WTC11 (cell line): ENCODE measurements around the gene HDAC1. TPM values are rescaled to one million over a fixed set of nuclear protein-coding genes. Genes with fewer than 3 reads are reported as not detected.

Source experiments
- ATAC-seq: fragments of 200-7000 bp; cut with Tn5 transposase; 2 replicates; pipeline ENCODE4 v1.10.0; 2021; ENCODE audit warnings: mild to moderate bottlenecking, moderate library complexity
- CTCF ChIA-PET: fragments of 300-600 bp; sonication (Branson Sonifier 250); formaldehyde crosslinking; loops from one replicate; lab custom pipeline; 2021; ENCODE audit warnings: antibody characterized with exemption; lab: Charles Lee
- POLR2A ChIA-PET: fragments of 350-600 bp; sonication (Branson Sonifier 250); formaldehyde crosslinking; loops from one replicate; lab custom pipeline; 2021; ENCODE audit warnings: antibody characterized with exemption; lab: Charles Lee
- DNase-seq: peaks from one replicate; pipeline ENCODE4 v3.0.0; 2021; ENCODE audit warnings: low spot score
- H3K27ac Mint-ChIP-seq: 2 replicates; pipeline ENCODE4 v1.8.0; 2021; ENCODE audit warnings: mixed read lengths
- H3K27me3 Mint-ChIP-seq: 2 replicates; pipeline ENCODE4 v1.8.0; 2021; ENCODE audit warnings: low read depth, mild to moderate bottlenecking, moderate library complexity, mixed read lengths
- H3K36me3 Mint-ChIP-seq: 2 replicates; pipeline ENCODE4 v1.8.0; 2021; ENCODE audit warnings: mixed read lengths
- H3K4me1 Mint-ChIP-seq: 2 replicates; pipeline ENCODE4 v1.8.0; 2022; ENCODE audit warnings: mixed read lengths
- H3K4me3 Mint-ChIP-seq: 2 replicates; pipeline ENCODE4 v1.8.0; 2021; ENCODE audit warnings: mild to moderate bottlenecking, moderate library complexity, mixed read lengths
- H3K9me3 Mint-ChIP-seq: 2 replicates; pipeline ENCODE4 v1.8.0; 2021; ENCODE audit warnings: mixed read lengths
- ARID4B ChIP-seq: sonication (generic); formaldehyde crosslinking; IDR thresholded peaks from 2 replicates; pipeline ENCODE4 v1.8.0; 2023; ENCODE audit warnings: missing genetic modification reagents, mild to moderate bottlenecking, borderline replicate concordance
- CREB1 ChIP-seq: sonication (generic); formaldehyde crosslinking; IDR thresholded peaks from 2 replicates; pipeline ENCODE4 v1.8.0; 2023; ENCODE audit warnings: mild to moderate bottlenecking, missing genetic modification reagents
- E2F4 ChIP-seq: sonication (generic); formaldehyde crosslinking; IDR thresholded peaks from 2 replicates; pipeline ENCODE4 v1.8.1; 2022; ENCODE audit warnings: low read depth, mild to moderate bottlenecking, moderate library complexity, missing genetic modification reagents, borderline replicate concordance
- IRF1 ChIP-seq: sonication (generic); formaldehyde crosslinking; IDR thresholded peaks from 2 replicates; pipeline ENCODE4 v1.8.0; 2023; ENCODE audit warnings: missing genetic modification reagents
- NFATC4 ChIP-seq: fragments of 250-450 bp; sonication (Bioruptor Pico); IDR thresholded peaks from 2 replicates; pipeline ENCODE4 v1.9.0; 2021; ENCODE audit warnings: mild to moderate bottlenecking
- OVOL2 ChIP-seq: fragments of 250-450 bp; sonication (Bioruptor Pico); IDR thresholded peaks from 2 replicates; pipeline ENCODE4 v1.9.0; 2021; ENCODE audit warnings: mild to moderate bottlenecking, borderline replicate concordance
- PRRX2 ChIP-seq: fragments of 250-450 bp; sonication (Bioruptor Pico); IDR thresholded peaks from 2 replicates; pipeline ENCODE4 v1.8.0; 2021; ENCODE audit warnings: mild to moderate bottlenecking
- SMAD4 ChIP-seq: sonication (generic); formaldehyde crosslinking; IDR thresholded peaks from 2 replicates; pipeline ENCODE4 v1.8.0; 2022; ENCODE audit warnings: mild to moderate bottlenecking, missing genetic modification reagents
- SP1 ChIP-seq: sonication (generic); formaldehyde crosslinking; conservative IDR thresholded peaks from 2 replicates; pipeline ENCODE4 v1.8.1; 2022; ENCODE audit warnings: missing genetic modification reagents
- USF1 ChIP-seq: sonication (generic); formaldehyde crosslinking; IDR thresholded peaks from 2 replicates; pipeline ENCODE4 v1.8.0; 2022; ENCODE audit warnings: mild to moderate bottlenecking, missing genetic modification reagents
- ZNF138 ChIP-seq: sonication (generic); formaldehyde crosslinking; conservative IDR thresholded peaks from 2 replicates; pipeline ENCODE4 v1.8.1; 2022; ENCODE audit warnings: mild to moderate bottlenecking, moderate library complexity, missing genetic modification reagents
- ZNF317 ChIP-seq: sonication (generic); formaldehyde crosslinking; IDR thresholded peaks from 2 replicates; pipeline ENCODE4 v1.8.1; 2023; ENCODE audit warnings: low read depth, mild to moderate bottlenecking, moderate library complexity, missing genetic modification reagents, borderline replicate concordance
- ZNF425 ChIP-seq: fragments of 250-450 bp; sonication (Bioruptor Pico); conservative IDR thresholded peaks from 2 replicates; pipeline ENCODE4 v1.9.0; 2021; ENCODE audit warnings: mild to moderate bottlenecking
- total RNA-seq: library from RNA; stranded (reverse); gene quantifications from 3 replicates; pipeline ENCODE4 v1.2.3, GENCODE V29; 2021
- TF ChIP-seq, protein P1 (sequence below): sonication (generic); formaldehyde crosslinking; IDR thresholded peaks from 2 replicates; pipeline ENCODE4 v1.8.1; 2022; ENCODE audit warnings: mild to moderate bottlenecking, moderate library complexity, missing genetic modification reagents
- TF ChIP-seq, protein P2 (sequence below): fragments of 250-450 bp; sonication (Bioruptor Pico); IDR thresholded peaks from 2 replicates; pipeline ENCODE4 v2.1.2; 2022; ENCODE audit warnings: mild to moderate bottlenecking, moderate library complexity
- TF ChIP-seq, protein P3 (sequence below): fragments of 250-450 bp; sonication (Bioruptor Pico); IDR thresholded peaks from 2 replicates; pipeline ENCODE4 v1.9.0; 2021; ENCODE audit warnings: mild to moderate bottlenecking
- TF ChIP-seq, protein P4 (sequence below): sonication (generic); formaldehyde crosslinking; IDR thresholded peaks from 2 replicates; pipeline ENCODE4 v1.8.1; 2022; ENCODE audit warnings: low read depth, missing genetic modification reagents, borderline replicate concordance
- TF ChIP-seq, protein P5 (sequence below): fragments of 250-450 bp; sonication (Bioruptor Pico); IDR thresholded peaks from 2 replicates; pipeline ENCODE4 v1.9.0; 2021; ENCODE audit warnings: mild to moderate bottlenecking

Gene HDAC1
- total RNA-seq, 1 experiment from 2014 or later = 108 TPM

DNA sequence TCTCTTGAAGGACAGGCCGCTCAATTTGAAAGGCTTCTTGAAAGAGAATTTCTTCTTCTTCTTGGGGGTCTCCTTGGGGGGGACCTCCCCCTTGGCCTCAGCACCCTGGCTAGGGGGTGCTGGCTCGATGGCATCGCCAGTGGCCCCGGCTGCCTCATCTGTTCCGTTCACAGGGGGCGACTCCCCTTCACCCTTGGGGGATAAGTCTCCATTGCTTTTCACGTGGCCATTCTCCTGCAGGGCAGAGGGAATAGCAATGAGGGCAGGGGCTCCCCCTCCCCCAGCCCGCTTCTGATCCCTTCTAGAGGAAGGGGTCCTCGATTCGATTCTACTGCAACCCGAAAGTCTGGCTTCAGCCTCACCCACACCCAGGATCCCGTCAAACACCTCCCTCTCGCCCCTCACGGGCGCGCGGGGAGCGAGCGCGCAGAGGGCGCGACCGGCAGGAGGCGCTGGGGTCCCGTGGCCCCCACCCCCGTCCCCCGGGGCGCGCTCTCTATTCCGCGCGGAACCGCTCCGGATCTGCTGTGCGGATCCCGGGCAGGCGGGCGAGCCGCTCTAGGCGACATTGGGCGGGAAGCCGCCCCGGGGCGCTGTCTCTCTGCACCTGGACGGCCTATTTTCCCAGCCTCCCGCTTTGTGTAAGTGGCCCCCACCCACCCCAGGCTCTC is 43.1 kb downstream of the HDAC1 start (continued):
- TF ChIP-seq, protein P1, sequence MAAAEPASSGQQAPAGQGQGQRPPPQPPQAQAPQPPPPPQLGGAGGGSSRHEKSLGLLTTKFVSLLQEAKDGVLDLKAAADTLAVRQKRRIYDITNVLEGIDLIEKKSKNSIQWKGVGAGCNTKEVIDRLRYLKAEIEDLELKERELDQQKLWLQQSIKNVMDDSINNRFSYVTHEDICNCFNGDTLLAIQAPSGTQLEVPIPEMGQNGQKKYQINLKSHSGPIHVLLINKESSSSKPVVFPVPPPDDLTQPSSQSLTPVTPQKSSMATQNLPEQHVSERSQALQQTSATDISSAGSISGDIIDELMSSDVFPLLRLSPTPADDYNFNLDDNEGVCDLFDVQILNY (CRISPR knock-in tag) = peak; percentile 48; the same call in 1 of the 2 replicates

DNA sequence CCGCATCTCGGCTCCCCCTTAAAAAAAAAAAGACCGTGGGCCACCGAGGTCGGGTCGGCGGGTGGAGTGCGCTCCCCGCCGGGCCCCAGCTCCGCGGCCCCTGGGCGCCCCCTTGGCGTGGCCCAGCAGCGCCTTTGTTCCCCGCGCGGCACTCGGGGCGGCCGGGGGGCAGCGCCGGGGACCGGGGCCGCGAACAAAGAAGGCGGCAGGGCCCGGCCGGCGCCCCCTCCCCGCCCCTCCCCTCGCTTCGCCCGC is 43.6 kb downstream of the HDAC1 start:
- ChIA-PET POLR2A (interaction anchor here (0.6 to 2.8 kb wide), 19 partner anchors 10 to 315 kb away, joined by 3 to 18 read pairs (median 5); partner anchors contain the start of genes BSDC1, FAM229A, IQCC and RBBP4), CTCF (interaction anchor here (0.9 to 2.4 kb wide), 5 partner anchors 16 to 184 kb away, joined by 3 to 17 read pairs (median 10); no protein-coding TSS in a partner anchor)
- Mint-ChIP-seq H3K27me3 (peaks cover 16% of the 10 kb centered on the region), H3K36me3 (peaks cover 36% of the 10 kb centered on the region), H3K27ac (no peak overlapping the region), H3K9me3 (no peaks in the 10 kb centered on the region), H3K4me1 (peaks cover 44% of the 10 kb centered on the region), H3K4me3 (peak overlapping the region; percentile 95; the same call in 1 of the 2 replicates)
- ATAC-seq (no peak), DNase-seq (no peak)
- TF ChIP-seq ZNF425 (no peak), ZNF138 (no peak), CREB1 (no peak), ARID4B (no peak), SP1 (CRISPR knock-in tag) (no peak), ZNF317 (CRISPR knock-in tag) (no peak), USF1 (no peak), OVOL2 (CRISPR knock-in tag) (no peak), NFATC4 (CRISPR knock-in tag) (no peak), E2F4 (no peak), IRF1 (no peak), SMAD4 (no peak), PRRX2 (CRISPR knock-in tag) (no peak)
- TF ChIP-seq, protein P2, sequence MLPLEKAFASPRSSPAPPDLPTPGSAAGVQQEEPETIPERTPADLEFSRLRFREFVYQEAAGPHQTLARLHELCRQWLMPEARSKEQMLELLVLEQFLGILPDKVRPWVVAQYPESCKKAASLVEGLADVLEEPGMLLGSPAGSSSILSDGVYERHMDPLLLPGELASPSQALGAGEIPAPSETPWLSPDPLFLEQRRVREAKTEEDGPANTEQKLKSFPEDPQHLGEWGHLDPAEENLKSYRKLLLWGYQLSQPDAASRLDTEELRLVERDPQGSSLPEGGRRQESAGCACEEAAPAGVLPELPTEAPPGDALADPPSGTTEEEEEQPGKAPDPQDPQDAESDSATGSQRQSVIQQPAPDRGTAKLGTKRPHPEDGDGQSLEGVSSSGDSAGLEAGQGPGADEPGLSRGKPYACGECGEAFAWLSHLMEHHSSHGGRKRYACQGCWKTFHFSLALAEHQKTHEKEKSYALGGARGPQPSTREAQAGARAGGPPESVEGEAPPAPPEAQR (CRISPR knock-in tag) = no peak
- TF ChIP-seq, protein P3, sequence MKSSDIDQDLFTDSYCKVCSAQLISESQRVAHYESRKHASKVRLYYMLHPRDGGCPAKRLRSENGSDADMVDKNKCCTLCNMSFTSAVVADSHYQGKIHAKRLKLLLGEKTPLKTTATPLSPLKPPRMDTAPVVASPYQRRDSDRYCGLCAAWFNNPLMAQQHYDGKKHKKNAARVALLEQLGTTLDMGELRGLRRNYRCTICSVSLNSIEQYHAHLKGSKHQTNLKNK = no peak
- TF ChIP-seq, protein P4, sequence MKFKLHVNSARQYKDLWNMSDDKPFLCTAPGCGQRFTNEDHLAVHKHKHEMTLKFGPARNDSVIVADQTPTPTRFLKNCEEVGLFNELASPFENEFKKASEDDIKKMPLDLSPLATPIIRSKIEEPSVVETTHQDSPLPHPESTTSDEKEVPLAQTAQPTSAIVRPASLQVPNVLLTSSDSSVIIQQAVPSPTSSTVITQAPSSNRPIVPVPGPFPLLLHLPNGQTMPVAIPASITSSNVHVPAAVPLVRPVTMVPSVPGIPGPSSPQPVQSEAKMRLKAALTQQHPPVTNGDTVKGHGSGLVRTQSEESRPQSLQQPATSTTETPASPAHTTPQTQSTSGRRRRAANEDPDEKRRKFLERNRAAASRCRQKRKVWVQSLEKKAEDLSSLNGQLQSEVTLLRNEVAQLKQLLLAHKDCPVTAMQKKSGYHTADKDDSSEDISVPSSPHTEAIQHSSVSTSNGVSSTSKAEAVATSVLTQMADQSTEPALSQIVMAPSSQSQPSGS (CRISPR knock-in tag) = no peak
- TF ChIP-seq, protein P5, sequence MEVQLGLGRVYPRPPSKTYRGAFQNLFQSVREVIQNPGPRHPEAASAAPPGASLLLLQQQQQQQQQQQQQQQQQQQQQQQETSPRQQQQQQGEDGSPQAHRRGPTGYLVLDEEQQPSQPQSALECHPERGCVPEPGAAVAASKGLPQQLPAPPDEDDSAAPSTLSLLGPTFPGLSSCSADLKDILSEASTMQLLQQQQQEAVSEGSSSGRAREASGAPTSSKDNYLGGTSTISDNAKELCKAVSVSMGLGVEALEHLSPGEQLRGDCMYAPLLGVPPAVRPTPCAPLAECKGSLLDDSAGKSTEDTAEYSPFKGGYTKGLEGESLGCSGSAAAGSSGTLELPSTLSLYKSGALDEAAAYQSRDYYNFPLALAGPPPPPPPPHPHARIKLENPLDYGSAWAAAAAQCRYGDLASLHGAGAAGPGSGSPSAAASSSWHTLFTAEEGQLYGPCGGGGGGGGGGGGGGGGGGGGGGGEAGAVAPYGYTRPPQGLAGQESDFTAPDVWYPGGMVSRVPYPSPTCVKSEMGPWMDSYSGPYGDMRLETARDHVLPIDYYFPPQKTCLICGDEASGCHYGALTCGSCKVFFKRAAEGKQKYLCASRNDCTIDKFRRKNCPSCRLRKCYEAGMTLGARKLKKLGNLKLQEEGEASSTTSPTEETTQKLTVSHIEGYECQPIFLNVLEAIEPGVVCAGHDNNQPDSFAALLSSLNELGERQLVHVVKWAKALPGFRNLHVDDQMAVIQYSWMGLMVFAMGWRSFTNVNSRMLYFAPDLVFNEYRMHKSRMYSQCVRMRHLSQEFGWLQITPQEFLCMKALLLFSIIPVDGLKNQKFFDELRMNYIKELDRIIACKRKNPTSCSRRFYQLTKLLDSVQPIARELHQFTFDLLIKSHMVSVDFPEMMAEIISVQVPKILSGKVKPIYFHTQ (CRISPR knock-in tag) = no peak
